ENCODE results near the gene SVOP.
A peak's percentile ranks its signal among the peaks of the same experiment; 100 is the strongest.
"Not testable (repeated sequence)": the region's sequence is repeated elsewhere in the genome, so short reads cannot be mapped to it uniquely, and the experiment has no call there.

The SVOP gene, protein sequence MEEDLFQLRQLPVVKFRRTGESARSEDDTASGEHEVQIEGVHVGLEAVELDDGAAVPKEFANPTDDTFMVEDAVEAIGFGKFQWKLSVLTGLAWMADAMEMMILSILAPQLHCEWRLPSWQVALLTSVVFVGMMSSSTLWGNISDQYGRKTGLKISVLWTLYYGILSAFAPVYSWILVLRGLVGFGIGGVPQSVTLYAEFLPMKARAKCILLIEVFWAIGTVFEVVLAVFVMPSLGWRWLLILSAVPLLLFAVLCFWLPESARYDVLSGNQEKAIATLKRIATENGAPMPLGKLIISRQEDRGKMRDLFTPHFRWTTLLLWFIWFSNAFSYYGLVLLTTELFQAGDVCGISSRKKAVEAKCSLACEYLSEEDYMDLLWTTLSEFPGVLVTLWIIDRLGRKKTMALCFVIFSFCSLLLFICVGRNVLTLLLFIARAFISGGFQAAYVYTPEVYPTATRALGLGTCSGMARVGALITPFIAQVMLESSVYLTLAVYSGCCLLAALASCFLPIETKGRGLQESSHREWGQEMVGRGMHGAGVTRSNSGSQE

DNA sequence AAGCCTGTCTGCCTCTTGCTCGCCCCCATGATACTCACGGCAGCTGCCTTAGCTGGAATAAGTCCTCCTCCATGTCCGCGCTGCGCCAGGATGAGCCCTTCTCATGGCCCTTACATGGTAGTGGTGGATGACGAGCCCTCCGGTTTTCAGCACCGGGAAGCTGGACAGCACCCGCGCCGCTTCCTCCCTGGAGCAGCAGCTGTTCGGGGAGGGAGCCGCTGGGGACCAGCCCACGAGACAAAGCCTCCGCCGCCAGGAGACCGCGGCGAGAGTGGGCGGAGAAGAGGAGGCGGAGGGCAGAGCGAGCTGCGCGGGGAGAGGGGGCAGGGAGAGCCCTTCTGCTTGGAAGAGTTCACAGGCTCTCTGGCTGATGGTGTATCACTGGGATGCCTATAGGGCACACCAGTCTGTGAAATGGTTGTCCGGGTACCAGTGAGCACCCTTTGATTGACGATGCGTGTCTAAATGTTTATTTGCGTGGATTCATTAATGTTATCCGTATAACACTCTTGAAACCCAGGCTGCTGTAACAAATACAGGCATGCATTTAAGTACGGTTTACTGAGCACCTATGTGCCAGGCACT is at the start of gene SVOP:
Gene SVOP (minus strand): TSS at position 273 of the 585 bp plus-strand sequence. CDS start 200 bp downstream, at position 73.
- DNase-seq: peak; percentile 88

DNA sequence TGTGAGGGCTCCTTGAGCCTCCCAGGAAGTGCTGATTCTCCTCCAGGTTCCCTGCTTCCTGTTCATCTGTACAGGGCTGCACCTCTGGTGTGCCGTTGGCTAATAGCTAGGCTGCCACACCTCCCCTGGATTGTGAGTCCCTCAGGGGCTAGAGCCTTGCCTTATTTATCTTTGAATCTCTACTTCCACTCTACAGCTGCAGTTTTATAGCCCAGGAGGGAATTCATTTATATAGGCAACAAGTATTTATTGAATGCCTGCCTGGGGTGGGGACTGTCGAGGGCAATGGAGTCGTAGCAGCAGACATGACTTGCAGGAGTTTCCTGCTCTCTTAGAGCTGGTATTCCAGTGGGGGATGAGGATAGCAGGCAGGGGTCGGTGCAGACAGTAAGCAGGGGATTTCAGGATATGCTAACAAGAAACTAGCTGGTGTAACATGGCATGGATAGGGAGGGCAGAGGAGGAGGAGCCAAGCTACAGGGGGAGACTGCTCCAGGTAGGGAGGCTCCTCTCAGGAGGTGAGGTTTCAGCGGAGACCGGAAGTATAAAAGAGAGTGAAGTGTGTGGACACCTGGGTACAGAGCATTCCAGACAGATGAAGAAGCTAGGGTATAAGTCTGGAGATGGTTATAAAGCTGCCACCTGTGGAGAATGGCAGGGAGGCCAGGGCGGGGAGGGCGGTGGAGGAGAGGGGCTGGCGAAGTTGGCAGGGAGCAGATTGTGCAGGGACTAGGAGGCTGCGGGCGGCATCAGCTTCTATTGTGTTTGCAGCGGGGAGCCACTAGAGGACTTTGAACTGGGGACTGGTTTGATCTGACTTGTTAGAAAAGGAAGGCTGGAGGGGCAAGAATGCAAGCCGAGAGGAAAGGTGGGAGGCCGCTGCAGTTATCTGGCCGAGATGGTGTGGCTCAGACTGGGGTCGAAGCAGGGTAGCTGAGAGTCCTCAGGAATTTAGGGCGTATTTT is 48.7 kb upstream of the SVOP start:
- no peak for DNase-seq

DNA sequence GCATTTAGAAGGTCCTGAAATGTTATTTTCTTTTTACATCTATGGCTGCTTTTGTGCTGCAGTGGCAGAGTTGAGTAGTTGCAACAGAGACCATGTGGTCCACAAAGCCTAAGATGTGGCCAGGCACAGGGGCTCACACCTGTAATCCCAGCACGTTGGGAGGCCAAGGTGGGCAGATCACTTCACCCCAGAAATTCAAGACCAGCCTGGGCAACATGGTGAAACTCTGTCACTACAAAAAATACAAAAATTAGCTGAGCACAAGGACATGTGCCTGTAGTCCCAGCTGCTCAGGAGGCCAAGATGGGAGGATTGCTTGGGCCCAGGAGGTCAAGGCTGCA is 45.0 kb upstream of the SVOP start:
- DNase-seq: no peak

DNA sequence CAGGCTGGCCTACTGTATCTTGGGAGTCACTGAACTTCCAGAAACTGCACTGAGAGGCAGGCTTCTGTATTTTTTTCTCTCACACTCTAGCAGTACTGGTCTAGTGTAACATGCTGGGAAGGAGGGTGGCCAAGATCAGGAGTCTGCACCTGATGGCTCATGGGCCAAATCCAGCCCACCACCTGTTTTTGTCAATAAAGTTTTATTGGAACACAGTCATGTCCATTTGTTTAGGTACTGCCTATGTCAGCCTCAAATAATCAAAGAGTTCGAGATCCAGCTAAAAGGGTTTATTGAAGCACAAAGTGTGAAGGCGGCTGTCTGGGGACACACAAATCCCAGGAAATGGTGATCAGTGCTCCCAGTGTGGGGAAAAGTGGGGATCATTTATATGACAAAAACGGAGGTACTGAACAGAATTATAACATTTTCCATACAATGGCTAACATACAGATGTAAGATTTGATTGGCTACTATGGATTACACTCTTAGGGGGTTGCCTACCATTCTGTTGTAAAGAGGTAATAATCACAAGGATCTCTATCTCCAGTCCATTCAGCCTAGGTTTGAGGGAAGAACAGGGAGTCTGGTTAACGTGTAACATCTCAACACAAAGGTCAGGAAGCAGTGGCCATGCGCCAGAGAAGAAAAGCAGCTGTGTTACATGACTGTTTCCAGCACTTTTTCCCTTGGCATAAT is 44.4 kb upstream of the SVOP start:
- DNase-seq: no peak

DNA sequence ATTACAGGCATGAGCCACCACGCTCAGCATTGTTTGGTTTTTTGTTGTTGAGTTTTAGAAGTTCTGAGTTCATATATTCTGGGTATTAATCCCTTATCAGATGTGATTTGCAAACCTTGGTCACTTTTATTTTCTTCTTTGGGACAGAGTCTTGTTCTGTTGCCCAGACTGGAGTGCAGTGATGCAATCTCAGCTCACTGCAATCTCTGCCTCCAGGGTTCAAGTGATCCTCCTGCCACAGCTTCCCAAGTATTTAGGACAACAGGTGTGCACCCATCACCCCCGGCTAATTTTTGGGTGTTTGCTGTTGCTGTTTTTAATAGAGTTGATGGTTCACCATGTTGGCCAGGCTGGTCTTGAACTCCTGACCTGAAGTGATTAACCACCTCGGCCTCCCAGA is 43.3 kb upstream of the SVOP start:
- DNase-seq: no peak

DNA sequence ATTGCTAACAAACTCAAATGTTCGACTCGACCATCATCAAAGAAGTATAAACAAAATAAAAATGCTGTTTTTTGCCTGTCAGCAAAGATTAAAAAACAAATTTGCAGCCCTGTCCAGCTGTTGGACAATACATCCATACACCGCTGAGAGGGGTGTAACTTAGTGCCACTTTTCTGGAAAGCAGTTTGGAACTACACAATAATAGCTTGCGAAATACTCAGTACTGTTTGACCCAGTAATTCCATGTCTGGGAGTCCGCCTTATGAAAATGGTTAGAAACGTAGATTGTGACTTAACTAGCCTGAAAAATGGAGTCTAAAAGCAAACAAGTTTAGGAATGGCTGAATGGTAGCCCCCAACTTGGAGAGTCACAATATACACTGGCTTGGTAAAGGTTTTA is 37.9 kb upstream of the SVOP start:
- DNase-seq: no peak

DNA sequence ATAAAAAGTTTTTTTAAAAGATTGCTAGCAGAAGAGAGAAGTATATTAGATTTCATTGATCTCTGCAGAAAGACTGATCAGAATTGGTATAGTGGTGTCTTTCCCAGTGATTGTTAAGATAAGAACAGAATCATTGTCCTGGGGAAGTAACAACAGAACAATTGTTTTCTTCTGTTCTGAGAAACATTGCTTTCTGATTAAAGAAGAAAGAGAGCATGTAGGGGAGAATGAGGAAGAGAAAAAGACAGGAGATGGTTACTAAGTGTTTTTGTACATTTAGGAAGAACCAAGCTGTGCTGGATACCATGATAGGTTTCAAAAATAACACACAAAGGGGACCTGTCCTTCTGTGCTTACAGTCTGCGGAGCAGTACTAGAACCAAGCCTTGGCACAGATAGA is 36.5 kb upstream of the SVOP start:
- no peak for DNase-seq

DNA sequence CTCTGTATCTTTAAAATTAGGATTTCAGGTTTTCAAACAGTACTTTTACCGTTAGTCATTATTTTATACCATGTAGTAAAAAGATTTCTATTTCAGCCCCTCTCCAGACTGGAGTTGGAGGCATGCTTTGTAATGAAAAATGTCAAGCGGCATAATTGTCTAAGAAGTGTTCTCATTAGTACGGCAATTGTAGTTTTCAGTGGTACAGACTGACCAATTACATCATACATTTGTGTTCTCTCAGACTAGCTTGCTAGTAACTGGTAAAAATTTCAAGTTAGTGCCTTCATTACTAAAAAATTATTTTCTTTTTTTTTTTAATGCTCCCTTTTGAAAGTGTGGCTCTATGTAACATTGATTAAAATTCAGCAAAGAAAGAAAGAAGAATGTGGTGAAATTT is 36.0 kb upstream of the SVOP start:
- no peak for DNase-seq

DNA sequence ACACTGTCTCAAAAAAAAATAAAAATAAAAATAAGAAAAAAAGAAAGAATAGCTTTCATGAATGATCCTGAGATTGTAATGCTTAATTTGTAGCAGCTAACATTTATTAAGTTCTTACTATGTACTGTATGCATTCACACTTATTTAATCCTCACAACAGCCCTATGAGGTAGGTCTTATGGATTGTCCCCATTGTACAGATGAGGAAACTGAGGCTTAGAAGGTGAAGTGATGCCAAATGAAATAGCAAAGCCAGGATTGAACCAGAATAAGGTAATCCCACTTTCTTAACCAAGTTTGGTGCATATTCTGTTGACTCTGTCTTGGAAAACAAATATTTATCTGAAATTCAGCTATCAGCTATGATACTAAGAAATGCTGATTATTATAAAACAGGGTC is 33.7 kb upstream of the SVOP start:
- no peak for DNase-seq

DNA sequence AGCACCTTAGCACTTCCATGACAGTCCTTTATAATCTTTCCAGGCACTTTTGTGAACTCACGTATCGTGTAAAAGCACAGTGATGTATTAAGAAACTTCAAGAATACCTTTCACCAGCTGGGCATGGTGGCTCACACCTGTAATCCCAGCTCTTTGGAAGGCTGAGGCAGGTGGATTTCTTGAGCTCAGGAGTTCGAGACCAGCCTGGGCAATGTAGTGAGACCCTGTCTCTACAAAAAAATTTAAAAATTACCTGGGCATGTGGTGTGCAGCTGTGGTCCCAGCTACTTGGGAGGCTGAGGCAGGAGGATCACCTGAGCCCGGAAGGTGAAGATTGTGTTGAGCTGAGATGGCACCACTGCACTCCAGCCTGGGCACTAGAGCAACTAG is 33.3 kb upstream of the SVOP start:
- not testable (repeated sequence) for DNase-seq

DNA sequence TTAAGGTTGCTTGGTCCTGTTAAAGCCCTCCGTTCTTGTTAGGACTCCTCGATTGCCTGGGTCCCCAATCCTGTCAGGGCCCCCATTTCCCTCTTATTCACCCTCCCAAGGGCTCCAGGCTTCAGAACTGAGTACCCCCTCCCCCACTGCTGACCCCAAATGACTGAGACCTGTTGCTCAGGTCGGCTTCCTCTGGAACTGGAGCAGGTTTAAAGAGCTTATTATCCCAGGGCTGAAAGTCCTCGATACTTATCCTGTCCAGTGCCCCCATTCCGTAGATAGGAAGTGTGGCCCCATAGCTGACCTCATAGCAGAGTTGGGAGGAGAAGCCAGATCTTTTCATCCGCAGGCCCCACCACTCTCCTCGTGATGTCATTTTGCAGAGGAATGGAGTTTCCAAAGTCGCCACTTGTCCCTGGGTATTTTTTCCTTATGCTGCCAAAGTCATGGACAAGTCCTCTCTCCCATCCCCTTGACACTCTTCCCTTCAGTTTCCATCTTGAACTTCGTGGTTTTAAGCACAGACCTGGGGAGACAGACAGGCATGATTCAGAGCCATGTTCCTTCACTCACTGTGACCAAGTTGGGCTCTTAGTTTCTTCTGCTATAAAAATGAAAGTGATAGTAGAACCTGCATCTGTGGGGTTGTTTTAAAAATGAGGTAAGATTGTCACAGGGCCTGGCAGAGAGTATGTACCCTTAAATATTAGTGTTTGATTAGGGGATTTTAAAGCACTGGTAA is 32.7 kb upstream of the SVOP start:
- DNase-seq: no peak

DNA sequence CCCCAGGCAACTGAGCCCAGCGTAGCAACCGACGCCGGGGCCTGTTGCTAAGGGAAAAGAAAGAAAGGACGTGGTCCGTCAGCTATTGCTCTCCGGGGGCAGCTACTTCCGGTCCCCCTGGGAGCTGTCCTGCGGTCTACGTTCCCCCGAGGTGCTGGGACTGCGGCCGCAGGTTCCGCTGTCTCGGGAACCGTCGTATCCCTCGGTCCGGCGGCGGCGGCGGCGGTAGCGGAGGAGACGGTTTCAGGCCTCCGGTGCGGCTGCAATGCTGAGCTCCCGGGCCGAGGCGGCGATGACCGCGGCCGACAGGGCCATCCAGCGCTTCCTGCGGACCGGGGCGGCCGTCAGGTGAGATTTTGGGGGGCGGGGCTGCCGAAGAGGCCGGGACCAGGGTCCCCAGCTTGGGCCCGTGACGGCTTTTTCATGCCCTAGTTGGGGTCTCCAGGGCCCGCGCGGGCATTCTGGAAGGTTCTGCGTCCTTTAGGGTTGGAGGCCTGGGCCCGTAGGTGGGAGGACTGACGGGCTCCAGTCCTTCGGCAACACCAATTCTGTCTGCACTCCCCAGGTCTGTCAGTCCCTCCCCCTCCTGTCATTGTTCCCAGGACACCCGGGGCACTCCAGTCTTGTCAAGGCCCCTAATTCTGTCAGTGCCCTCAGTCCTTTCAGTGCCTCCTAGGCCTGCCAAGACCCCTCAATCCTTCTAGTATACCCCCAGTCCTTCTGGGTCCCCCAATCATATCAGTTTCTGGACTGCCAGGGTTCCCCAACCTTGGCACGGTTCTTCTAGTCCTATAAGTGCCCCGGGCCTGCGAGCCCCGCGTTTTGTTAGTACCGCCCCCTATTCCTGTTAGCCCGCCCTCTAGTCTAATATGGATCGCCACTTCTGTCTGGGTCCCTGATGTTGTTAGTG is 31.8 kb upstream of the SVOP start, which contains the start of gene USP30:
Gene USP30 (plus strand): TSS at position 163 of the 910 bp plus-strand sequence. CDS start 103 bp downstream, at position 266.
- DNase-seq: peak; percentile 93

DNA sequence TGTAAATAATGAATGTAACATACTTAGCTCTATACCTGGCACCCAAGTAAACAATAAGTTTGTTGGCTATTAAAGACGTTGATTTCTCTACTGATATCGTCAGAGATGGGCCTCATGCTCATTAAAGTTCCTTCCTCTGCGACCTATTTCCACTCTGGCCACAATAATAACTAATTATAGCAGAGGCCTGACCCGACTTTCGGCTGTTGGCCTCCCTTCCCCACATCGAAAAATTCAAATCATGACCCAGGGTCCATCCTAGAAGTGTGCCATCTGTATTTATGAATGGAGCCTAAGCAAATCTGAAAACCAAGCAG is 31.2 kb upstream of the SVOP start:
- no peak for DNase-seq

DNA sequence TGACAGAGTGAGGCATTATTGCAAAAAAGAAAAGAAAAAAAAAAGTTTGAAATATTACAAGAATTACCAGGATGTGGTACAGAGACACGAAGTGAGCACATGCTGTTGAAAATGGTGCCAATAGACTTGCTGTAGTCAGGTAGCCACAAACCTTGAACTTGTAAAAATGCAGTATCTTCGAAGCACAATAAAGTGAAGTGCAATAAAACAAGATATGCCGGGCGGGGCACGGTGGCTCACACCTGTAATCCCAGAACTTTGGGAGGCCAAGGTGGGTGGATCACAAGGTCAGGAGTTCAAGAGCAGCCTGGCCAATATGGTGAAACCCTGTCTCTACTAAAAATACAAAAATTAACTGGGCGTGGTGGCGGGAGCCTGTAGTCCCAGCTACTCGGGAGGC is 28.9 kb upstream of the SVOP start:
- not testable (repeated sequence) for DNase-seq

DNA sequence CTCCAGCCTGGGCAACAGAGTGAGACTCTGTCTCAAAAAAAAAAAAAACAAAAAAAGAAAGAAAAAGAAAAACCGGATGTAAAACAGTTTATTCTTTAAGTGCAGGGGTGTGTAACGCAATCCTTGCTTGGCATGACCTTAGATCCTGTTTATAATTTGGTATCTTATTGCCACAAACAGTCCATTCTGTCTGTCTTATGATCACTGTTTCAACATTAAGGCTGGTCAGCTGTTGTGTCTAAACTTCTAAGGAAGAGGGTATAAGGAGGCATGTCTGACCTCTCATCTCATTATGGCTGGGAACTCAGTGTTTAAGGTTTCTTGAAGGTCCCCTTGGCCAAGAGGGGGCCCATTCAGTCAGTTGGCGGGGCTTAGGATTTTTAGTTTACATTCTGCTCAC is 27.8 kb upstream of the SVOP start:
- not testable (repeated sequence) for DNase-seq

DNA sequence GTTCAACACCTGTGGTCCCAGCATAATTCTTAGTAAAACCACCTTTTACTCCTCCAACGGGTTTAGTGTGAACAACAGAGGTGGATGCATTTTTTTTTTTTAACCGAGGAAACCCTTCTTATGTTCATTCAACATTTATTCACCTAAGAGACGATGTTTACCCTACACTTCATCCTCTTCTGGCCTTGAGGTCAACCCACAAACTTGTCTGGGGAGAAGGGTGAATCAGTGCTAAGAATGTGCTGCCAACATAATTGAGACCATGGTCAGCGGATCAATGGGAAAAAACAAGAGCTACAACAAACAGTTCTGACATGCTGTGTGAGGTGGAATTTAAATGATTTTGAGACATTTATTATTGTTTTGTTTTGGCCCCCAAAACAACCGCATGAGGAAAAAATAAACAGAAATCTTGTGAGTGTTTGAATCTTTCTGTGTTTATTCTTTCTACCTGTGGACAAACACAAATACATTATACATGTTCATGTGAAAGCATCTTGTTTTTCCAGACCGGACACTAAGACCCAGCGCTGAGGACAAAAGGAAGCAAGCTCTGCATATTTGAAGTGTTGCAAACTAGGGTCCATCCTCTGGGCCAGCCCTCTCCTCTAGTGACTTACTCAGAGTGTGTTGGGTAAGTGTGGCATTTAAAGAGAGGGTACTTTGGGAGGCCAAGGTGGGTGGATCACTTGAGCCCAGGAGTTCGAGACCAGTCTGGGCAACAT is 26.4 kb upstream of the SVOP start:
- no peak for DNase-seq

DNA sequence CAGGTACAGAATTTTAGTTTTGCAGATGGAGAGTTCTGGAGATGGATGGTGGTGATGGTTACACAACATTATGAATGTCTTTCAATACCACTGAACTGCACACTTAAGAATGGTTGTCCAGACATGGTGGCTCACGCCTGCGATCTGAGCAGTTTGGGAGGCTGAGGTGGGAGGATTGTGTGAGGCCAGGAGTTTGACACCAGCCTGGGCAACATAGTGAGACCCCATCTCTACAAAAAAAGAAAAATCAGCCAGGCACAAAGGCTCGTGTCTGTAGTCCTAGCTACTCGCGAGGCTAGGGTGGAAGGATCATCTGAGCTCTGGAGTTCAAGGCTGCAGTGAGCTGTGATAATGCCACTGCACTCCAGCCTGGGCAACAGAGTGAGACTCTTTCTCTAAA is 23.4 kb upstream of the SVOP start:
- no peak for DNase-seq

DNA sequence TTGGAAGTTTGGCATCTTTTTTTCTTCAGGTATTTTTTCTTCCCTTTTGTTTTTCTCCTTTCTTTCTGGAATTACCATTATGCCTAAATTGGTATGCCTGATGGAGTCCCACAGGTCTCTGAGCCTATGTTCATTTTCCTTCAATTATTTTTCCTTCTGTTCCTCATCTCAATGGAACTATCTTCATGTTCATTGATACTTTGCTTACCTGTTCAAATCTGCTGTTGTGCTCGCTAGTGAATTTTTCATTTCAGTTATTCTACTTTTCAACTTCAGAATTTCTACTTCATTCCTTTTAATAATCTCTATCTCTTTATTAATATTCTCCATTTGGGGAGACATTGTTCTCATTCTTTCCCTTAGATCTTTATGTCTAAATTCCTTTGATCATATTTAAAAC is 16.1 kb upstream of the SVOP start:
- DNase-seq: no peak

DNA sequence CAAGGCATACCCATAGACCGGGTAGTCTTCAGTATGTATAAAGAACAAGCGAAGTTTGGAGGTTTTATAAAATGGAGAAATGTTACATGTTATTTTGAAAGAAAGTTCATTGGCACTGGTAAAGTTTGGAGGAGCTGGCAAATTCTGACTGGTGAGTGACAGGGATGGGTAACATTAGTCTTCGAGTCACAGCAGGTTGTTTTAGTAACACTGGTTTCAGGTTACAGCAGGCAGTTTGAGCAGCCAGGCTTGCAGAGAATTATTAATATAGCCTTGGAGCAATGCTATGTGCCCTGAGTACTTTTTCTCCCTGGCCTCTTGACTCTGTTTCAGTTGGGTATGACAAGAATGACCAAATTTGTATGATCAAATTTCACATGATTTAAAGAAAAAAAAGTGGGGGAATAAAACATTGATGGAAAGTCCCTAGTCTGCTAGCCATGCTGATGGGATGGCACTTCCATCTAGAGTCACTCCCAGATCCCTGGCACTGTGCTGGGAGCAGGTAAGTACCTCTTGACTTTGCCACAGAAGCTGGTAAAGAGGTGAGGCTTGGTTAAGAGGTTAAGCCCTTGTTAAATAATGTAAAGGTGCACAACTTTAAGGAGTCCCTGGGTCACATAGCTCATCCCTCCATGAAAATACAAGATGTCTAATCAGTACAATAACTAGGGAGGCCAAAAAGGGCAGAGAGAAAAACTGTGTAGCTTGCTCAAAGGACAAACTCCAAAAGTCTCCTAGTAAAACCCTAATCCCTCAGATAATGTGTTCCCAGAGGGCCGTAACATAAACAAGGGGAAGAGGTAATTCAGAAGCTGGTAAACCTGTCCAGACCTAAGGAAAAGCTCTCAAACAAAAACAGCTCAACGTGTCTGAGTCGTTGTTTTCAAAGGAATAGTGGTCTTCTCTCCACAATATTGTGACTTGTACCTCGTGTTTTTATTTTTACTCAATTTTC is 12.7 kb upstream of the SVOP start:
- no peak for DNase-seq
